ENCODE results near the gene WWTR1. TPM values are rescaled to one million over a fixed set of nuclear protein-coding genes. Genes with fewer than 3 reads are reported as not detected.

The WWTR1 gene
- total and polyA plus RNA-seq, 2 donors (not counting 3 experiments of a cell fraction or from before 2014, with no cell fraction given), result 210 to 341 TPM

GRCh38 chr3:149548669-149549065 lies 109.2 kb downstream of the WWTR1 start:
- dilution Hi-C loops (cut with MboI; ENCODE audit: extremely low pct_ligation_motif_present, low sequenced_read_pairs), result no loop called here
- H3K36me3 ChIP-seq (ENCODE audit: control insufficient read depth in 2 of 2, extremely low read depth in 1 of 2, insufficient read depth in 2 of 2, low read length in 2 of 2), result peaks cover 9 to 25% of the 10 kb centered on the region in 2 experiments
- FAIRE-seq (no peak), DNase-seq (ENCODE audit: low read depth, low spot score) (no peak)
- no peaks in the 10 kb centered on the region for H3K9me3 ChIP-seq (replicated peaks; ENCODE audit: control insufficient read depth, insufficient read depth, low read length)
- H4K20me1 ChIP-seq (replicated peaks; ENCODE audit: control insufficient read depth, extremely low read depth, insufficient read depth, low read length), result no peaks in the 10 kb centered on the region
- BruUV-seq (replicated peaks), result no TSS peak
- intact Hi-C loops (cut with micrococcal nuclease), result no loop called here
- ChIA-PET POLR2A (interaction anchor here (1.5 kb wide), 1 partner anchor 14 kb away, joined by 4 read pairs; no protein-coding TSS in a partner anchor), CTCF (no interaction called here)
- H3K27me3 ChIP-seq (ENCODE audit: control insufficient read depth in 2 of 2, insufficient read depth in 2 of 2, low read length in 2 of 2), result no peaks in the 10 kb centered on the region
- peaks cover 96% of the 10 kb centered on the region for H3K79me2 ChIP-seq (ENCODE audit: control insufficient read depth, insufficient read depth, low read length)
- H3K4me2 ChIP-seq (ENCODE audit: insufficient read depth, low read length), result no peak overlapping the region
- no peaks in the 10 kb centered on the region for H3K9me1 ChIP-seq (replicated peaks; ENCODE audit: control insufficient read depth, extremely low read depth, insufficient read depth, low read length)
- no peak overlapping the region for H3K4me3 ChIP-seq (replicated peaks in 1 of 3; ENCODE audit: insufficient read depth in 1 of 3, low read depth in 1 of 3, low read length in 3 of 3)
- H3K27ac ChIP-seq (ENCODE audit: insufficient read depth, low read depth, low read length), result peak overlapping the region; percentile 25
- H2AFZ ChIP-seq (ENCODE audit: low read depth, low read length), result no peak overlapping the region
- peaks cover 52% of the 10 kb centered on the region for H3K4me1 ChIP-seq (ENCODE audit: control insufficient read depth, extremely low read depth, insufficient read depth, low read length)
- TF ChIP-seq CTCF (IDR thresholded peaks at IDR 0.05; ENCODE audit: extremely low read depth in 1 of 2, insufficient read depth in 1 of 2, low read depth in 1 of 2, low read length in 2 of 2), result no peak
- TF ChIP-seq EZH2 (IDR thresholded peaks at IDR 0.05; ENCODE audit: borderline replicate concordance, low read depth, low read length, severe bottlenecking), result no peak
- TF ChIP-seq POLR2A (IDR thresholded peaks at IDR 0.05; ENCODE audit: low read depth, low read length), result no peak
- TF ChIP-seq MAX (IDR thresholded peaks at IDR 0.05; ENCODE audit: insufficient read depth, insufficient read length), result no peak
- TF ChIP-seq MYC (IDR thresholded peaks at IDR 0.05; ENCODE audit: low read depth, low read length), result no peak
- TF ChIP-seq POLR2AphosphoS5 (IDR thresholded peaks at IDR 0.05; ENCODE audit: insufficient read depth, low read depth, low read length), result no peak
- no peak for TF ChIP-seq FOS (IDR thresholded peaks at IDR 0.05; ENCODE audit: borderline replicate concordance, insufficient read depth, low read length)
- no peak for TF ChIP-seq GATA2 (IDR thresholded peaks at IDR 0.05; ENCODE audit: insufficient read depth, insufficient read length, low read depth, low read length)
- no peak for TF ChIP-seq JUN (IDR thresholded peaks at IDR 0.05; ENCODE audit: borderline replicate concordance, insufficient read depth, insufficient read length, low read depth)
- H3K9ac ChIP-seq (replicated peaks; ENCODE audit: extremely low read depth, insufficient read depth, low read length), result no peak overlapping the region
